Measurements from ENCODE around the gene EDAR. TPM values are rescaled to one million over a fixed set of nuclear protein-coding genes. Genes with fewer than 3 reads are reported as not detected.

The EDAR gene
- total RNA-seq, 1 donor from 2014 or later = not detected

- Mint-ChIP-seq H3K36me3 (ENCODE audit: low read depth) (no peaks in the 10 kb centered on the region), H3K27me3 (no peaks in the 10 kb centered on the region), H3K27ac (no peak overlapping the region), H3K9me3 (no peaks in the 10 kb centered on the region), H3K4me3 (no peak overlapping the region), H3K4me1 (no peaks in the 10 kb centered on the region)
- TF ChIP-seq CTCF (IDR thresholded peaks at IDR 0.05) = no peak
- no peak for ATAC-seq (ENCODE audit: low read depth)
- DNase-seq = no peak
- POLR2A ChIA-PET = no interaction called here
- CTCF ChIA-PET = no interaction called here
- intact Hi-C loops (cut with micrococcal nuclease) = no loop called here
Measured at GRCh38 chr2:108917526-108917925, 71.5 kb downstream of the EDAR start.

- no peak for TF ChIP-seq CTCF (IDR thresholded peaks at IDR 0.05)
- Mint-ChIP-seq H3K27me3 (no peaks in the 10 kb centered on the region), H3K36me3 (ENCODE audit: low read depth) (no peaks in the 10 kb centered on the region), H3K27ac (no peak overlapping the region), H3K9me3 (no peaks in the 10 kb centered on the region), H3K4me1 (no peaks in the 10 kb centered on the region), H3K4me3 (no peak overlapping the region)
- no peak for ATAC-seq (ENCODE audit: low read depth)
- ChIA-PET POLR2A (no interaction called here), CTCF (no interaction called here)
- intact Hi-C loops (cut with micrococcal nuclease) = no loop called here
- no peak for DNase-seq
Measured at GRCh38 chr2:108916796-108917421, 72.1 kb downstream of the EDAR start.

GRCh38 chr2:108916122-108916795, 72.8 kb downstream of the EDAR start:
- ChIA-PET CTCF (no interaction called here), POLR2A (no interaction called here)
- Mint-ChIP-seq H3K27ac (no peak overlapping the region), H3K4me3 (no peak overlapping the region), H3K9me3 (no peaks in the 10 kb centered on the region), H3K27me3 (no peaks in the 10 kb centered on the region), H3K36me3 (ENCODE audit: low read depth) (no peaks in the 10 kb centered on the region), H3K4me1 (no peaks in the 10 kb centered on the region)
- no peak for TF ChIP-seq CTCF (IDR thresholded peaks at IDR 0.05)
- no peak for DNase-seq
- no peak for ATAC-seq (ENCODE audit: low read depth)
- intact Hi-C loops (cut with micrococcal nuclease) = no loop called here

- no peak for ATAC-seq (ENCODE audit: low read depth)
- Mint-ChIP-seq H3K9me3 (no peaks in the 10 kb centered on the region), H3K4me1 (no peaks in the 10 kb centered on the region), H3K27me3 (peaks cover 1% of the 10 kb centered on the region), H3K4me3 (no peak overlapping the region), H3K36me3 (ENCODE audit: low read depth) (no peaks in the 10 kb centered on the region), H3K27ac (no peak overlapping the region)
- ChIA-PET CTCF (no interaction called here), POLR2A (no interaction called here)
- intact Hi-C loops (cut with micrococcal nuclease) = no loop called here
- no peak for DNase-seq
- TF ChIP-seq CTCF (IDR thresholded peaks at IDR 0.05) = no peak
Measured at GRCh38 chr2:108912629-108912902, 76.5 kb downstream of the EDAR start.

- Mint-ChIP-seq H3K9me3 (no peaks in the 10 kb centered on the region), H3K36me3 (ENCODE audit: low read depth) (no peaks in the 10 kb centered on the region), H3K4me1 (no peaks in the 10 kb centered on the region), H3K4me3 (no peak overlapping the region), H3K27me3 (peaks cover 1% of the 10 kb centered on the region), H3K27ac (no peak overlapping the region)
- no peak for TF ChIP-seq CTCF (IDR thresholded peaks at IDR 0.05)
- no peak for ATAC-seq (ENCODE audit: low read depth)
- ChIA-PET CTCF (no interaction called here), POLR2A (no interaction called here)
- intact Hi-C loops (cut with micrococcal nuclease) = no loop called here
- no peak for DNase-seq
Measured at GRCh38 chr2:108911807-108912628, 77.0 kb downstream of the EDAR start.
